Dedifferentiated amniotic fluid mesenchymal stem cell (primary cell): ENCODE results near the gene TPM1.
"Not testable (repeated sequence)": the region's sequence is repeated elsewhere in the genome, so short reads cannot be mapped to it uniquely, and the experiment has no call there.

ENCODE experiments used
- DNase-seq: peaks from one replicate; pipeline ENCODE4 v3.0.0-alpha.2; 2016; ENCODE audit errors: extremely low spot score

Gene TPM1

GRCh38 chr15:63094495-63094931 lies 52.0 kb downstream of the TPM1 start:
- DNase-seq = peak; percentile 47

GRCh38 chr15:63096178-63096577 lies 53.6 kb downstream of the TPM1 start:
- DNase-seq = no peak

- DNase-seq = not testable (repeated sequence)
These were observed 56.4 kb downstream of the TPM1 start for GRCh38 chr15:63098901-63099300.

GRCh38 chr15:63099581-63099980 lies 57.0 kb downstream of the TPM1 start:
- DNase-seq = not testable (repeated sequence)

GRCh38 chr15:63103416-63103815 lies 60.9 kb downstream of the TPM1 start:
- no peak for DNase-seq

GRCh38 chr15:63104727-63105126 lies 62.2 kb downstream of the TPM1 start:
- DNase-seq = no peak

GRCh38 chr15:63105354-63105753 lies 62.8 kb downstream of the TPM1 start:
- DNase-seq = not testable (repeated sequence)

GRCh38 chr15:63107895-63108546 lies 65.5 kb downstream of the TPM1 start:
- peak; percentile 98 for DNase-seq

- no peak for DNase-seq
These were observed 67.0 kb downstream of the TPM1 start for GRCh38 chr15:63109498-63109897.

- no peak for DNase-seq
These were observed 67.4 kb downstream of the TPM1 start for GRCh38 chr15:63109920-63110319.

- no peak for DNase-seq
These were observed 68.0 kb downstream of the TPM1 start for GRCh38 chr15:63110428-63111026.

- no peak for DNase-seq
These were observed 68.9 kb downstream of the TPM1 start for GRCh38 chr15:63111481-63111880.

- no peak for DNase-seq
These were observed 70.3 kb downstream of the TPM1 start for GRCh38 chr15:63112871-63113270.

- no peak for DNase-seq
These were observed 71.9 kb downstream of the TPM1 start for GRCh38 chr15:63114465-63114864.
